Measurements from ENCODE around the gene TRPC3. TPM values are rescaled to one million over a fixed set of nuclear protein-coding genes. Genes with fewer than 3 reads are reported as not detected.

The TRPC3 gene
- total RNA-seq, 4 donors from 2014 or later = 0.59 to 8.2 (median 3.4) TPM

DNA sequence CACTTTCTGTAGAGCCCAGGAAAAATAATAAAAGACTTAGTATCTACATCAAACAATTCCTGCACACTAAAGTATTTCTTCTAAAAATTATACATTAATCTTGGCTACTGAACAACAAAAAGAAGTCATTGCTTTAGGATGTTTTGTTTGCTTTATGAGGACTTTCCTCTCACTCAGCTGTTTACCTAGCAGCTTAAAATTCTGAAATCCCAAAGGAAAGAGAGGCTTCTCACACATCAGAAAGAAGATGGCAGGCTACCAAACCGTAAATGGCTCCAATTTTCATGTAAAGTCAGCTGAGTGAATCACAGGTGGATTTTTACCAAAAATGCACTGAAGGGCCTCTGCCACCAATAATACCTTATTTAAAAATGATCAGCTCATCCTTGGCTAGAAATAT is 9.0 kb upstream of the TRPC3 start:
- no peak for DNase-seq
- H3K4me1 ChIP-seq = no peaks in the 10 kb centered on the region
- no peak overlapping the region for H3K27ac ChIP-seq
- H3K9me3 ChIP-seq = no peaks in the 10 kb centered on the region
- intact Hi-C loops (cut with DNase I; ENCODE audit: low total_unique reads) = no loop called here
- no peaks in the 10 kb centered on the region for H3K27me3 ChIP-seq
- TF ChIP-seq, protein P1, sequence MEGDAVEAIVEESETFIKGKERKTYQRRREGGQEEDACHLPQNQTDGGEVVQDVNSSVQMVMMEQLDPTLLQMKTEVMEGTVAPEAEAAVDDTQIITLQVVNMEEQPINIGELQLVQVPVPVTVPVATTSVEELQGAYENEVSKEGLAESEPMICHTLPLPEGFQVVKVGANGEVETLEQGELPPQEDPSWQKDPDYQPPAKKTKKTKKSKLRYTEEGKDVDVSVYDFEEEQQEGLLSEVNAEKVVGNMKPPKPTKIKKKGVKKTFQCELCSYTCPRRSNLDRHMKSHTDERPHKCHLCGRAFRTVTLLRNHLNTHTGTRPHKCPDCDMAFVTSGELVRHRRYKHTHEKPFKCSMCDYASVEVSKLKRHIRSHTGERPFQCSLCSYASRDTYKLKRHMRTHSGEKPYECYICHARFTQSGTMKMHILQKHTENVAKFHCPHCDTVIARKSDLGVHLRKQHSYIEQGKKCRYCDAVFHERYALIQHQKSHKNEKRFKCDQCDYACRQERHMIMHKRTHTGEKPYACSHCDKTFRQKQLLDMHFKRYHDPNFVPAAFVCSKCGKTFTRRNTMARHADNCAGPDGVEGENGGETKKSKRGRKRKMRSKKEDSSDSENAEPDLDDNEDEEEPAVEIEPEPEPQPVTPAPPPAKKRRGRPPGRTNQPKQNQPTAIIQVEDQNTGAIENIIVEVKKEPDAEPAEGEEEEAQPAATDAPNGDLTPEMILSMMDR (IDR thresholded peaks at IDR 0.05) = no peak
- TF ChIP-seq POLR2A (IDR thresholded peaks at IDR 0.05) = no peak
- H3K4me3 ChIP-seq = no peak overlapping the region
- no peaks in the 10 kb centered on the region for H3K36me3 ChIP-seq

DNA sequence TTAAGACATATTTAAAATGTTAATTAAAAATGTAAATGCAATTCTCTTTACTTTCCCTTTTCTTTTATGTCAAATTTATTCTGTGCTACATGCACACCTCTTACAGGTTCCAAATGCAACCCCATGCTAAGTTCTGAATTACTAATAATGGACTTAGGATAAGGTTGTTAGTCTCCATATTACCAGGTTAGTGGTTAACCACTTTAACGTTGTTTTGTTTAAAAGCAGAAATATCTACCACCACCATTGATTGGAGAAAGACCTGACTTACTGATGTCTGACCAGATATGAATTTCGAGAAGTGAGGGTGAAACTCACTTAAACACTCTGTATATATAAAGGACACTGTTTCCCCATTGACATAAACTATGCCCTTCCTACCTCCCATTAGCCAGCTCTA is 6.9 kb upstream of the TRPC3 start:
- Histone ChIP-seq H3K27ac (no peak overlapping the region), H3K9me3 (no peaks in the 10 kb centered on the region), H3K27me3 (no peaks in the 10 kb centered on the region), H3K4me1 (no peaks in the 10 kb centered on the region), H3K4me3 (no peak overlapping the region), H3K36me3 (no peaks in the 10 kb centered on the region)
- TF ChIP-seq POLR2A (IDR thresholded peaks at IDR 0.05) = no peak
- DNase-seq = no peak
- intact Hi-C loops (cut with DNase I; ENCODE audit: low total_unique reads) = no loop called here

DNA sequence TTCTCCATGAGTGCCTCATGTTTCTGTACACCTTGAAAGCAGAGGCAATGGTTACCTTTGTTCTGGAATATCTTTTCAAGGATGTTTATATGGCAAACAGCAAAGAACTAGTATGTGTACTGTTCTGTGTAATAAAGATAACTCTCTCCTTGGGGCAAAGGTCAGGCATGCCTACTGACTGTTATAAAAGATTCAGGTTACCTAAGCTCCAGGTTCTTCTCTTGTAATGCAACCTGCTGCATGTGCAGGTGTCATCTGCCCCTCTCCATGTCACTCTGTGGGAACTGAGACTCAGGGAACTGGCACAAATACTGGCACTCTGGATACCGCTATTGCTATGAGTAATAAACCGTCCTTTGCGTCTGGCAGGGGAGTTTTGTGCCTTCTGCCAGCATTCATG is 5.4 kb upstream of the TRPC3 start:
- Histone ChIP-seq H3K27me3 (no peaks in the 10 kb centered on the region), H3K4me1 (no peaks in the 10 kb centered on the region), H3K9me3 (no peaks in the 10 kb centered on the region), H3K4me3 (no peak overlapping the region), H3K36me3 (no peaks in the 10 kb centered on the region), H3K27ac (no peak overlapping the region)
- intact Hi-C loops (cut with DNase I; ENCODE audit: low total_unique reads) = no loop called here
- DNase-seq = no peak
- TF ChIP-seq, protein P1 (IDR thresholded peaks at IDR 0.05) = no peak
- TF ChIP-seq POLR2A (IDR thresholded peaks at IDR 0.05) = no peak

DNA sequence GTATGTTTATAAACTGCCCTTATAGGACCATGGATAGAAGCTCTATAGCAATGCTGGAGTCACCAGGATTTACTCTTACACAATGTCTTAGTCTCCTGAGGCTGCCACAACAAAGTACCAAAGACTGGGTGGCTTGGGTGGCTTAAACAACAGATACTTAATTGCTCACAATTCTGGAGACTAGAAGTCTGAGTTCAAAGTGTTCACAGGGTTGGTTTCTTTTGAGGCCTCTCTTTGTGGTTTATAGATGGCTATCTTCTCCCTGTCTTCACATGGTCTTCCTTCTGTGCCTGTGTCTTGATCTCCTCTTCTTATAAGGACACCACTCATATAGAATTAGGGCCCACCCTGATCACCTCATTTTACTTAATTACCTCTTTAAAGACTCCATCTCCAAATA is 2.0 kb upstream of the TRPC3 start:
- intact Hi-C loops (cut with DNase I; ENCODE audit: low total_unique reads) = no loop called here
- no peak overlapping the region for H3K27ac ChIP-seq

DNA sequence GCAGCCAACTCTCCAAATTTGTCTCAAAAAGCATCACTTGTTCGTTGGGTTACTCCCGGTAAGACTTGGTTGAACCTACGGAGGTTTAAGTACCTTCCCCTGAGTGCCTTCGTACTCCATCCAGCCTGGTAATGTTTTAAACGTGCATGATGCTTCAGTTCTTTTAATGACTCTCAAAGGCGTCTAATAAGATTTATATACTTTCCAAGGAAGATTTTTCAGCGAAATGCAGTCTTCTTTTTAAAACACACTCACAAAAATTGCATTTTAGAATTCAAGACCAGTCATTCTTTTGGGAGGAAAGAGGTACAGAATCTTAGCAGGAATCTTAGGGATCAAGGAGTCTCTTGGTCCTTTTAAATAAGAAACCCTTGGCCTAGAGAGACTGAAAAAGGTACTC is 430 bp upstream of the TRPC3 start:
- H3K9me3 ChIP-seq = no peaks in the 10 kb centered on the region
- TF ChIP-seq, protein P1 (IDR thresholded peaks at IDR 0.05) = no peak
- no peak for TF ChIP-seq POLR2A (IDR thresholded peaks at IDR 0.05)
- H3K36me3 ChIP-seq = no peaks in the 10 kb centered on the region
- peaks cover 0 to 4% of the 10 kb centered on the region in 2 donors for H3K4me1 ChIP-seq
- peak overlapping the region; percentile 37 to 58 for H3K4me3 ChIP-seq
- DNase-seq = no peak
- H3K27ac ChIP-seq = no peak overlapping the region
- no peaks in the 10 kb centered on the region for H3K27me3 ChIP-seq
- intact Hi-C loops (cut with DNase I; ENCODE audit: low total_unique reads) = no loop called here

More for the DNA sequence above, 2.0 kb upstream of the TRPC3 start:
- H3K9me3 ChIP-seq = no peaks in the 10 kb centered on the region
- no peaks in the 10 kb centered on the region for H3K36me3 ChIP-seq
- H3K4me1 ChIP-seq = peaks cover 0 to 4% of the 10 kb centered on the region in 2 donors
- H3K27me3 ChIP-seq = no peaks in the 10 kb centered on the region
- DNase-seq = no peak
- H3K4me3 ChIP-seq = no peak overlapping the region
- no peak for TF ChIP-seq POLR2A (IDR thresholded peaks at IDR 0.05)
- TF ChIP-seq, protein P1 (IDR thresholded peaks at IDR 0.05) = no peak

Measured in uterus (tissue), 4 donors.